IMR-90 (cell line): ENCODE measurements around the gene MALRD1. TPM values are rescaled to one million over a fixed set of nuclear protein-coding genes. Genes with fewer than 3 reads are reported as not detected.

Experiments used
- ATAC-seq: fragments of 200-7000 bp; cut with Tn5 transposase; 2 replicates; pipeline ENCODE4 v1.9.1; 2020; ENCODE audit warnings: low read depth, mild to moderate bottlenecking, moderate library complexity
- BruUV-seq: library from RNA; stranded (reverse); fragments of 400-500 nt; replicated peaks from 2 replicates; lab custom pipeline; 2021; lab: Mats Ljungman, UMichigan
- CTCF ChIA-PET: fragments of 300-600 bp; formaldehyde crosslinking; extraction: SDS; loops from one replicate; lab custom pipeline; 2021; ENCODE audit warnings: antibody characterized with exemption; lab: Yijun Ruan, JAX
- POLR2A ChIA-PET: fragments of 300-600 bp; sonication (Branson Sonifier 250); formaldehyde crosslinking; loops from one replicate; lab custom pipeline; 2022; ENCODE audit warnings: antibody characterized with exemption; ENCODE audit not compliant: unreplicated experiment; lab: Charles Lee
- DNase-seq: peaks from one replicate; pipeline ENCODE4 v3.0.0; 2013
- H2AFZ ChIP-seq: replicated peaks from 2 replicates; pipeline ENCODE3; 2013; ENCODE audit warnings: low read length, mild to moderate bottlenecking; ENCODE audit not compliant: poor library complexity
- H2AK5ac ChIP-seq: 2 replicates; pipeline ENCODE4 v1.6.1; 2013; ENCODE audit warnings: low read depth, low read length, inconsistent platforms
- H2AK9ac ChIP-seq: replicated peaks from 2 replicates; pipeline ENCODE3; 2013; ENCODE audit warnings: mild to moderate bottlenecking, low read depth, low read length, moderate library complexity; ENCODE audit not compliant: poor library complexity
- H2BK120ac ChIP-seq: 2 replicates; pipeline ENCODE4 v1.6.1; 2013; ENCODE audit warnings: low read depth, low read length, inconsistent platforms
- H2BK15ac ChIP-seq: 3 replicates; pipeline ENCODE4 v1.6.1; 2013; ENCODE audit warnings: low read depth, low read length, inconsistent platforms
- H2BK20ac ChIP-seq: 2 replicates; pipeline ENCODE4 v1.6.1; 2013; ENCODE audit warnings: low read depth, mild to moderate bottlenecking, inconsistent platforms, low read length, moderate library complexity
- H2BK5ac ChIP-seq: 2 replicates; pipeline ENCODE4 v1.6.1; 2013; ENCODE audit warnings: mild to moderate bottlenecking, low read depth, low read length, inconsistent platforms; ENCODE audit not compliant: poor library complexity, severe bottlenecking
- H3K14ac ChIP-seq: replicated peaks from 2 replicates; pipeline ENCODE4 v1.6.1; 2013; ENCODE audit warnings: low read depth, low read length, inconsistent platforms
- H3K18ac ChIP-seq: 2 replicates; pipeline ENCODE4 v1.6.1; 2013; ENCODE audit warnings: low read depth, low read length, control low read depth
- H3K23ac ChIP-seq: 2 replicates; pipeline ENCODE4 v1.6.1; 2013; ENCODE audit warnings: low read depth, low read length, inconsistent platforms
- H3K27ac ChIP-seq: 2 replicates; pipeline ENCODE4 v1.5.1; 2013; ENCODE audit warnings: mild to moderate bottlenecking, control low read depth, low read length; ENCODE audit not compliant: insufficient read depth
- H3K27me3 ChIP-seq: 2 replicates; pipeline ENCODE4 v1.6.1; 2013; ENCODE audit warnings: low read length; ENCODE audit not compliant: control insufficient read depth, insufficient read depth
- H3K36me3 ChIP-seq: 2 replicates; pipeline ENCODE4 v1.6.1; 2013; ENCODE audit warnings: low read length, mixed read lengths; ENCODE audit not compliant: control insufficient read depth, insufficient read depth
- H3K4ac ChIP-seq: 2 replicates; pipeline ENCODE4 v1.6.1; 2013; ENCODE audit warnings: low read depth, low read length, inconsistent platforms
- H3K4me1 ChIP-seq: 2 replicates; pipeline ENCODE4 v1.6.1; 2013; ENCODE audit warnings: low read length, mixed read lengths; ENCODE audit not compliant: control insufficient read depth, insufficient read depth
- H3K4me2 ChIP-seq: 2 replicates; pipeline ENCODE4 v1.6.1; 2013; ENCODE audit warnings: low read depth, mild to moderate bottlenecking, control low read depth, low read length, moderate library complexity
- H3K4me3 ChIP-seq: 2 replicates; pipeline ENCODE4 v1.5.1; 2013; ENCODE audit warnings: low read depth, mild to moderate bottlenecking, control low read depth, low read length, moderate library complexity; ENCODE audit not compliant: insufficient read depth
- H3K56ac ChIP-seq: 2 replicates; pipeline ENCODE4 v1.6.1; 2013; ENCODE audit warnings: low read length, inconsistent platforms; ENCODE audit not compliant: insufficient read depth; ENCODE audit errors: extremely low read depth
- H3K79me1 ChIP-seq, 2 experiments: 2 replicates each; pipeline ENCODE4 v1.6.1; 2013; ENCODE audit warnings: low read length in 2 of 2, inconsistent platforms in 1 of 2, low read depth in 1 of 2
- H3K9ac ChIP-seq: 2 replicates; pipeline ENCODE4 v1.6.1; 2013; ENCODE audit warnings: low read depth, low read length, control low read depth
- H3K9me1 ChIP-seq: 2 replicates; pipeline ENCODE4 v1.6.1; 2013; ENCODE audit warnings: low read length, inconsistent platforms; ENCODE audit not compliant: insufficient read depth
- H3K9me3 ChIP-seq: 2 replicates; pipeline ENCODE4 v1.6.1; 2013; ENCODE audit warnings: low read length; ENCODE audit not compliant: control insufficient read depth, insufficient read depth
- H4K20me1 ChIP-seq: 2 replicates; pipeline ENCODE4 v1.6.1; 2013; ENCODE audit warnings: low read length, inconsistent platforms; ENCODE audit not compliant: insufficient read depth
- H4K5ac ChIP-seq: 2 replicates; pipeline ENCODE4 v1.6.1; 2013; ENCODE audit warnings: mild to moderate bottlenecking, low read depth, low read length, control low read depth
- H4K8ac ChIP-seq, 2 experiments: 2 replicates each; pipeline ENCODE4 v1.6.1; 2013; ENCODE audit warnings: low read depth in 2 of 2, low read length in 2 of 2, control low read depth in 1 of 2, inconsistent platforms in 1 of 2
- H4K91ac ChIP-seq: 2 replicates; pipeline ENCODE4 v1.6.1; 2013; ENCODE audit warnings: low read depth, low read length, inconsistent platforms; ENCODE audit not compliant: insufficient read depth
- BHLHE40 ChIP-seq: fragments of 150-350 bp; IDR thresholded peaks from 2 replicates; pipeline ENCODE4 v1.6.1; 2016; ENCODE audit warnings: mild to moderate bottlenecking, low read depth, low read length
- CEBPB ChIP-seq: IDR thresholded peaks from 2 replicates; pipeline ENCODE4 v1.6.1; 2012; ENCODE audit warnings: low read depth, low read length, improper control_type of control experiment
- CHD1 ChIP-seq: IDR thresholded peaks from 2 replicates; pipeline ENCODE4 v1.6.1; 2012; ENCODE audit warnings: low read depth, low read length, improper control_type of control experiment
- FOS ChIP-seq: fragments of 150-350 bp; IDR thresholded peaks from 2 replicates; pipeline ENCODE4 v1.6.1; 2016; ENCODE audit warnings: low read depth, low read length
- MAFK ChIP-seq: IDR thresholded peaks from 2 replicates; pipeline ENCODE4 v1.6.1; 2012; ENCODE audit warnings: low read depth, low read length, improper control_type of control experiment
- POLR2A ChIP-seq: IDR thresholded peaks from 2 replicates; pipeline ENCODE4 v1.6.1; 2012; ENCODE audit warnings: mild to moderate bottlenecking, low read depth, low read length
- RAD21 ChIP-seq: IDR thresholded peaks from 2 replicates; pipeline ENCODE4 v1.6.1; 2012; ENCODE audit warnings: low read length, improper control_type of control experiment
- SMC3 ChIP-seq: fragments of 150-350 bp; IDR thresholded peaks from 2 replicates; pipeline ENCODE4 v1.6.1; 2016; ENCODE audit warnings: low read depth, mild to moderate bottlenecking, antibody characterized with exemption, low read length, moderate library complexity
- WGBS, 2 experiments: methylation state at CpG; one replicate each; pipeline versions ENCODE4 v1.1.5 to v1.1.7; 2013; ENCODE audit warnings: missing lambda C conversion rate in 2 of 2; ENCODE audit not compliant: insufficient read length in 1 of 2; ENCODE audit errors: extremely low coverage in 2 of 2; 5-methylcytosine and 5-hydroxymethylcytosine counted together
- dilution Hi-C: fragments of 300-500 bp; cut with HindIII; formaldehyde crosslinking; loops from one replicate; pipeline ENCODE4 v1.14.3; 2018; ENCODE audit warnings: low sequenced_read_pairs; ENCODE audit not compliant: unreplicated experiment
- in situ Hi-C: fragments of 300-500 bp; cut with MboI; formaldehyde crosslinking; loops from 3 replicates; pipeline ENCODE4 v1.14.3; 2019; ENCODE audit warnings: low sequenced_read_pairs, inconsistent platforms, mixed read lengths
- intact Hi-C: fragments of 100-400 bp; cut with micrococcal nuclease; formaldehyde crosslinking; loops from 2 replicates; pipeline ENCODE4 v1.10.0; 2022
- polyA plus RNA-seq, 3 experiments: library from polyadenylated mRNA; depleted of rRNA; stranded (reverse); fragments of >200 nt; gene quantifications; 2 replicates each; pipeline ENCODE4 v1.2.3, GENCODE V29; 2012; ENCODE audit warnings: low replicate concordance in 1 of 3
- total RNA-seq: library from RNA; depleted of rRNA; stranded (reverse); fragments of >200 nt; gene quantifications from 2 replicates; pipeline ENCODE4 v1.2.3, GENCODE V29; 2012
- TF ChIP-seq, protein P1 (sequence below): fragments of 150-350 bp; IDR thresholded peaks from 2 replicates; pipeline ENCODE4 v1.6.1; 2016; ENCODE audit warnings: low read depth, mild to moderate bottlenecking, low read length, moderate library complexity, borderline replicate concordance
- TF ChIP-seq, protein P2 (sequence below): conservative IDR thresholded peaks from 2 replicates; pipeline ENCODE4 v1.5.1; 2012; ENCODE audit warnings: mild to moderate bottlenecking, low read depth, low read length, improper control_type of control experiment
- TF ChIP-seq, protein P3 (sequence below): fragments of 150-350 bp; IDR thresholded peaks from 2 replicates; pipeline ENCODE4 v1.6.1; 2017; ENCODE audit warnings: mild to moderate bottlenecking, antibody characterized with exemption, low read length, low read depth

Gene MALRD1
- total and polyA plus RNA-seq, 2 of the 4 experiments (the other 2 are of a cell fraction), result 0.34 to 1.1 TPM

DNA sequence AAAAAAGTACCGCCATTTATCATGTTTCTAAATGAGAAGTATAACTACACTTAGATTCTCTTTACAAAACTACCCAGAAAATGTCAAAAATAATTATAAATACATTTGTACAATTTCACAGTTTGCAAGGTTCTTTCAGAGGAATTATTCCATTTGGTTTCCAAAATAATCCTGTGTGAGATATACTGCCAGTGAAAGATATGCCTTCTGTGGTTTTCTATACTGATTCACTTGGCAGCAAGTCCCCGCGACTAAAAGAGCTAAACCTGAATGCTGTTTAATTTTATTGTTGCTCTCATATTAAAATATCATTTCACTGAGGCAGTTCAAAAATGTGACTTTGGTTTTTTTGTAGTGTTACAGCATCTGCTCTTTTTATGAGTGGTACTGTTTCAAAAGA, 402.8 kb downstream of the MALRD1 start:
- ChIA-PET POLR2A (no interaction called here), CTCF (interaction anchor here (0.9 kb wide), 1 partner anchor 74 kb away, joined by 3 read pairs; no protein-coding TSS in a partner anchor)
- Histone ChIP-seq H4K8ac (no peak overlapping the region), H2BK20ac (no peak overlapping the region), H3K4me2 (no peak overlapping the region), H2AK5ac (no peak overlapping the region), H3K4me1 (no peaks in the 10 kb centered on the region), H2BK120ac (no peak overlapping the region), H3K9ac (no peak overlapping the region), H3K27ac (no peak overlapping the region), H4K5ac (no peak overlapping the region), H4K20me1 (no peaks in the 10 kb centered on the region), H3K4ac (no peak overlapping the region), H2BK5ac (no peak overlapping the region), H3K23ac (no peak overlapping the region), H3K79me1 (no peaks in the 10 kb centered on the region), H3K56ac (no peak overlapping the region), H3K4me3 (no peak overlapping the region), H2AFZ (no peak overlapping the region), H3K36me3 (no peaks in the 10 kb centered on the region), H3K18ac (no peak overlapping the region), H4K91ac (no peak overlapping the region), H2BK15ac (no peak overlapping the region), H3K14ac (no peak overlapping the region), H3K9me3 (no peaks in the 10 kb centered on the region), H3K27me3 (no peaks in the 10 kb centered on the region), H3K9me1 (no peaks in the 10 kb centered on the region), H2AK9ac (no peak overlapping the region)
- DNase-seq (no peak), ATAC-seq (no peak)
- intact Hi-C loops, result no loop called here
- no CpG with 5 or more reads among the region's 3 CpGs for WGBS, 2 experiments
- BruUV-seq, result no TSS peak
- in situ Hi-C loops, result no loop called here
- TF ChIP-seq BHLHE40, result no peak
- TF ChIP-seq CHD1, result no peak
- TF ChIP-seq, protein P1, sequence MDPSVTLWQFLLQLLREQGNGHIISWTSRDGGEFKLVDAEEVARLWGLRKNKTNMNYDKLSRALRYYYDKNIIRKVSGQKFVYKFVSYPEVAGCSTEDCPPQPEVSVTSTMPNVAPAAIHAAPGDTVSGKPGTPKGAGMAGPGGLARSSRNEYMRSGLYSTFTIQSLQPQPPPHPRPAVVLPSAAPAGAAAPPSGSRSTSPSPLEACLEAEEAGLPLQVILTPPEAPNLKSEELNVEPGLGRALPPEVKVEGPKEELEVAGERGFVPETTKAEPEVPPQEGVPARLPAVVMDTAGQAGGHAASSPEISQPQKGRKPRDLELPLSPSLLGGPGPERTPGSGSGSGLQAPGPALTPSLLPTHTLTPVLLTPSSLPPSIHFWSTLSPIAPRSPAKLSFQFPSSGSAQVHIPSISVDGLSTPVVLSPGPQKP, result no peak
- TF ChIP-seq, protein P2, sequence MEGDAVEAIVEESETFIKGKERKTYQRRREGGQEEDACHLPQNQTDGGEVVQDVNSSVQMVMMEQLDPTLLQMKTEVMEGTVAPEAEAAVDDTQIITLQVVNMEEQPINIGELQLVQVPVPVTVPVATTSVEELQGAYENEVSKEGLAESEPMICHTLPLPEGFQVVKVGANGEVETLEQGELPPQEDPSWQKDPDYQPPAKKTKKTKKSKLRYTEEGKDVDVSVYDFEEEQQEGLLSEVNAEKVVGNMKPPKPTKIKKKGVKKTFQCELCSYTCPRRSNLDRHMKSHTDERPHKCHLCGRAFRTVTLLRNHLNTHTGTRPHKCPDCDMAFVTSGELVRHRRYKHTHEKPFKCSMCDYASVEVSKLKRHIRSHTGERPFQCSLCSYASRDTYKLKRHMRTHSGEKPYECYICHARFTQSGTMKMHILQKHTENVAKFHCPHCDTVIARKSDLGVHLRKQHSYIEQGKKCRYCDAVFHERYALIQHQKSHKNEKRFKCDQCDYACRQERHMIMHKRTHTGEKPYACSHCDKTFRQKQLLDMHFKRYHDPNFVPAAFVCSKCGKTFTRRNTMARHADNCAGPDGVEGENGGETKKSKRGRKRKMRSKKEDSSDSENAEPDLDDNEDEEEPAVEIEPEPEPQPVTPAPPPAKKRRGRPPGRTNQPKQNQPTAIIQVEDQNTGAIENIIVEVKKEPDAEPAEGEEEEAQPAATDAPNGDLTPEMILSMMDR, result no peak
- TF ChIP-seq, protein P3, sequence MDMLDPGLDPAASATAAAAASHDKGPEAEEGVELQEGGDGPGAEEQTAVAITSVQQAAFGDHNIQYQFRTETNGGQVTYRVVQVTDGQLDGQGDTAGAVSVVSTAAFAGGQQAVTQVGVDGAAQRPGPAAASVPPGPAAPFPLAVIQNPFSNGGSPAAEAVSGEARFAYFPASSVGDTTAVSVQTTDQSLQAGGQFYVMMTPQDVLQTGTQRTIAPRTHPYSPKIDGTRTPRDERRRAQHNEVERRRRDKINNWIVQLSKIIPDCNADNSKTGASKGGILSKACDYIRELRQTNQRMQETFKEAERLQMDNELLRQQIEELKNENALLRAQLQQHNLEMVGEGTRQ, result no peak
- TF ChIP-seq POLR2A, result no peak
- TF ChIP-seq MAFK, result no peak
- no peak for TF ChIP-seq RAD21
- no peak for TF ChIP-seq FOS
- no peak for TF ChIP-seq SMC3
- TF ChIP-seq CEBPB, result no peak
- dilution Hi-C loops, result no loop called here
